CD4-positive, CD25-positive, alpha-beta regulatory T cell (primary cell): Measurements from ENCODE around the gene CCDC50. TPM values are rescaled to one million over a fixed set of nuclear protein-coding genes. Genes with fewer than 3 reads are reported as not detected.

Source experiments
- ATAC-seq, 2 donors: fragments of 150-1000 bp; cut with Tn5 transposase; one replicate each; pipeline ENCODE4 v1.10.0; 2021; ENCODE audit warnings: low read depth in 2 of 2, moderate number of reproducible peaks in 2 of 2, moderate library complexity in 1 of 2
- DNase-seq, 3 donors: peaks; one replicate each; pipeline versions ENCODE4 v3.0.0 to v3.0.0-alpha.2; 2012 to 2022; ENCODE audit warnings: mixed read lengths in 1 of 3
- H3K27ac ChIP-seq: one replicate; pipeline ENCODE4 v1.7.0; 2013; ENCODE audit warnings: mild to moderate bottlenecking, low read length; ENCODE audit not compliant: insufficient read depth, poor library complexity, severe bottlenecking
- H3K27me3 ChIP-seq: one replicate; pipeline ENCODE4 v1.7.0; 2013; ENCODE audit warnings: low read length; ENCODE audit not compliant: control insufficient read depth, insufficient read depth
- H3K36me3 ChIP-seq: one replicate; pipeline ENCODE4 v1.7.0; 2013; ENCODE audit warnings: mild to moderate bottlenecking, low read length, moderate library complexity; ENCODE audit not compliant: control insufficient read depth, insufficient read depth
- H3K4me1 ChIP-seq: 2 replicates; pipeline ENCODE4 v1.7.0; 2013; ENCODE audit warnings: mild to moderate bottlenecking, low read length; ENCODE audit not compliant: insufficient read depth, control insufficient read depth, poor library complexity, severe bottlenecking
- H3K4me3 ChIP-seq: one replicate; pipeline ENCODE4 v1.7.0; 2013; ENCODE audit warnings: low read depth, mild to moderate bottlenecking, low read length, moderate library complexity
- H3K9me3 ChIP-seq, 2 experiments: 1 replicate in 1 of 2; 2 replicates in 1 of 2; pipeline ENCODE4 v1.7.0; 2013; ENCODE audit warnings: low read length in 2 of 2, mild to moderate bottlenecking in 1 of 2, moderate library complexity in 1 of 2; ENCODE audit not compliant: control insufficient read depth in 2 of 2
- H3K27ac Mint-ChIP-seq, 3 donors: one replicate each; pipeline ENCODE4 v1.8.0; 2020 to 2022; ENCODE audit warnings: mild to moderate bottlenecking in 3 of 3, mixed read lengths in 3 of 3, moderate library complexity in 2 of 3
- H3K27me3 Mint-ChIP-seq: one replicate; pipeline ENCODE4 v1.8.0; 2022; ENCODE audit warnings: mild to moderate bottlenecking, mixed read lengths
- H3K36me3 Mint-ChIP-seq: one replicate; pipeline ENCODE4 v1.8.0; 2020; ENCODE audit warnings: mixed read lengths
- H3K4me1 Mint-ChIP-seq, 4 donors: one replicate each; pipeline ENCODE4 v1.8.0; 2020 to 2022; ENCODE audit warnings: mixed read lengths in 4 of 4, mild to moderate bottlenecking in 1 of 4
- H3K4me3 Mint-ChIP-seq, 4 donors: one replicate each; pipeline ENCODE4 v1.8.0; 2020 to 2022; ENCODE audit warnings: mild to moderate bottlenecking in 4 of 4, mixed read lengths in 4 of 4, moderate library complexity in 3 of 4
- H3K9me3 Mint-ChIP-seq, 7 donors: one replicate each; pipeline ENCODE4 v1.8.0; 2020 to 2022; ENCODE audit warnings: mixed read lengths in 7 of 7, mild to moderate bottlenecking in 3 of 7, moderate library complexity in 2 of 7
- polyA plus RNA-seq, 4 donors: library from polyadenylated mRNA; unstranded; fragments of 300-500 nt; fragmentation: Illumina TruSeq; gene quantifications; one replicate each; pipeline ENCODE4 v1.2.3, GENCODE V29; 2021
- total RNA-seq: library from RNA; stranded (reverse); gene quantifications from one replicate; pipeline ENCODE4 v1.2.3, GENCODE V29; 2022

CCDC50 gene
- total and polyA plus RNA-seq, 5 donors from 2014 or later: 7.8 to 11.4 (median 9.4) TPM

DNA sequence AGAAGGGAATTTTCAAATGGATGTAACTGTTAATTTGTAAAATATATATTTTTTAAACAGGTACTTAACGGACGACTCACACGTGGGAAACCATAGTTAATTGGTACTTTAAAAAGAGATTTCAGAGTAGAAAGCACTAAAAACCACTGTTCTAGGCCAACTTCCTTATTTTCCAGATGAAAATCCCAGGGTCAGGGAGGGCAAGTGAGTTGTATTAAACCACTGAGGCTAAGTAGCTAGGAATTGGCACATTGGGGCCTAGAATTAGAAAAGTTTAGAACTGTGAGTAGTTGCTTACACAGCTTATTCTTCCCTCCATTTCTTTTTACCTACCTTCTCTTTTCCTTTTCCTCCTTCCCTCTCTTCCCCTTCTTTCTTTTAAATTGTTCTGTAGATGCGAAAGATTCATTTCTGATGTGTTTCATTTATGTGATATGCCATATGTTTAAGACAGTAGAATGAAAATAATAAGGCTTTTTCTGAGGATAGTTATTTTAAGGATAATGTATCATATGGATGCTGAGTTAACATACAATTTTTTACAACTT is 5.2 kb downstream of the CCDC50 start:
- DNase-seq: no peak
- H3K9me3 Mint-ChIP-seq: no peaks in the 10 kb centered on the region
- no peaks in the 10 kb centered on the region for H3K36me3 Mint-ChIP-seq
- H3K27ac Mint-ChIP-seq: no peak overlapping the region
- no peak overlapping the region for H3K27ac ChIP-seq
- peaks cover 2 to 58% (median 35%) of the 10 kb centered on the region in 4 donors for H3K4me1 Mint-ChIP-seq
- no peaks in the 10 kb centered on the region for H3K36me3 ChIP-seq
- no peak for ATAC-seq
- peaks cover 4% of the 10 kb centered on the region for H3K27me3 Mint-ChIP-seq
- peak overlapping the region in 2 of 4 donors; percentile 4 to 12 for H3K4me3 Mint-ChIP-seq
- no peaks in the 10 kb centered on the region for H3K9me3 ChIP-seq
- no peak overlapping the region for H3K4me3 ChIP-seq
- H3K27me3 ChIP-seq: no peaks in the 10 kb centered on the region
- peaks cover 12% of the 10 kb centered on the region for H3K4me1 ChIP-seq

DNA sequence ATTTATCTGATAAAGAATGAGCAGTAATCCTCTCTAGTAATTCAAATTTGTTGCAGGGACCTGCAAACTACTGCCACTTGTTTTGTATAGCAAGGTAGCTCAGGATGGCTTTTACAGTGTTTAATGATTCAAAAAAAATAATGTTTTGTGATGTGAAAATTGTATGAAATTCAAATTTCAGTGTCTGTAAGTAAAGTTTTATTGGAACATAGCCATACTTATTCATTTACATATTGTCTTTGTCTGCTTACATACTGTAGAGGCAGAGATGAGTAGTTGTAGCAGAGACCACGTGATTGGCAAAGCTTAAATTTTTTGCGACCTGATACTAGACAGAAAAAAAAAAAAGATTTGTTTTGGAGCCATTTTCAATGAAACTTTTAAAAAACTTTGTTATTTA is 7.6 kb downstream of the CCDC50 start:
- H3K27ac ChIP-seq: no peak overlapping the region
- ATAC-seq: no peak

DNA sequence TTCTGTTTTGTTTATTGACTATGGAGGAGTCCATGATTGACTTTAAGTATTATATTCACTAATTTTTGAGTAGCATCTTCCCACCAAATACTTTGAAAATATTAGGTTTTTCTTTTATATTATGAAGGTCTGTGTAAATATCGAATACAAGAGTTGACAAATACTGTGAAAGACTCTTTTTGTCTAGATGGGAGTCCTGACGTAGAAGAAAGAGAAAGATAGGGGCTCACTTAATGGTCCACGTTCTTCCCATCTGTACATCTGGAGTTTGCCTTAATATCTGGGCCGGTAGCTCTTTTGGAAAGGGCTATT is 8.9 kb downstream of the CCDC50 start:
- Histone ChIP-seq H3K36me3 (no peaks in the 10 kb centered on the region), H3K4me1 (peaks cover 3% of the 10 kb centered on the region)
- no peaks in the 10 kb centered on the region for H3K27me3 Mint-ChIP-seq

More for the DNA sequence above, 7.6 kb downstream of the CCDC50 start:
- peaks cover 3% of the 10 kb centered on the region for H3K4me1 ChIP-seq
- H3K9me3 Mint-ChIP-seq: no peaks in the 10 kb centered on the region
- peak overlapping the region in 1 of 4 donors; percentile 8 for H3K4me3 Mint-ChIP-seq
- peaks cover 0 to 46% (median 25%) of the 10 kb centered on the region in 4 donors for H3K4me1 Mint-ChIP-seq
- no peaks in the 10 kb centered on the region for H3K9me3 ChIP-seq
- no peak overlapping the region for H3K4me3 ChIP-seq
- DNase-seq: no peak
- H3K27me3 Mint-ChIP-seq: no peaks in the 10 kb centered on the region
- H3K36me3 Mint-ChIP-seq: no peaks in the 10 kb centered on the region
- H3K27me3 ChIP-seq: no peaks in the 10 kb centered on the region
- H3K36me3 ChIP-seq: no peaks in the 10 kb centered on the region
- H3K27ac Mint-ChIP-seq: peak overlapping the region in 1 of 3 donors; percentile 32

DNA sequence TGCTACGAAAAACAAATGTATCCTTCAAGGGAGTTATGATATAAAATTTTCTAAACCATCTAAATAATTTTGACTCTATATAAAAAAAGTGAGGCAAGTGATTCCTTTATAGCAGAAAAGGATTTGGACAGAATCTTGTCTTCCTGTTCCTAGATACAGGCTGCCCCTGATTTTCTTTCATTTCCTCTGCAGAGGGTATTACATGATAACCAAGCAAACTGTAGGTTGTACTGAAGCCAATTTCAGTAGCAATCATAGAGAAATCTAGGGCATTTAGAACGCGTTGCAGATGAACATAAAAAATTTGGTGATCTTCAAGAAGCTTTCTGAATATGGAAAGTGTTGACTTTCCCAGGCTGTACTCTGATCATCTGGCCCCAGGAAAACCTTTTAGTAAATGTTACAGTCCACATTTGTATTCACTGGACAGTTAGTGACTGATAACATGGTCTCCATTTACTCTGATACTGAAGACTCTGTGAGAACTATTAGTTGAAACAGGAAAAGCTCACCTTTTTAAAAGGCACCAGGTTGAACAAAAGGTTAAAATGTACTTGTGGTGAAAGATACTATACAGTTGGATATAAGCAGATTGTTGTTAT is 10.2 kb downstream of the CCDC50 start:
- Histone ChIP-seq H3K4me3 (no peak overlapping the region), H3K27ac (no peak overlapping the region), H3K4me1 (peaks cover 3% of the 10 kb centered on the region), H3K9me3 (no peaks in the 10 kb centered on the region), H3K27me3 (no peaks in the 10 kb centered on the region), H3K36me3 (no peaks in the 10 kb centered on the region)
- H3K27ac Mint-ChIP-seq: peak overlapping the region in 1 of 3 donors; percentile 6
- ATAC-seq (no peak), DNase-seq (no peak)
- peaks cover 2 to 37% (median 13%) of the 10 kb centered on the region in 4 donors for H3K4me1 Mint-ChIP-seq
- H3K9me3 Mint-ChIP-seq: no peaks in the 10 kb centered on the region
- no peak overlapping the region for H3K4me3 Mint-ChIP-seq
- H3K27me3 Mint-ChIP-seq: no peaks in the 10 kb centered on the region
- H3K36me3 Mint-ChIP-seq: no peaks in the 10 kb centered on the region

More for the DNA sequence above, 8.9 kb downstream of the CCDC50 start:
- ATAC-seq (no peak), DNase-seq (no peak)
- Histone ChIP-seq H3K27ac (no peak overlapping the region), H3K9me3 (no peaks in the 10 kb centered on the region), H3K4me3 (no peak overlapping the region), H3K27me3 (no peaks in the 10 kb centered on the region)
- peak overlapping the region in 1 of 3 donors; percentile 4 for H3K27ac Mint-ChIP-seq
- no peaks in the 10 kb centered on the region for H3K9me3 Mint-ChIP-seq
- no peak overlapping the region for H3K4me3 Mint-ChIP-seq
- H3K36me3 Mint-ChIP-seq: no peaks in the 10 kb centered on the region
- H3K4me1 Mint-ChIP-seq: peaks cover 0 to 41% (median 18%) of the 10 kb centered on the region in 4 donors

DNA sequence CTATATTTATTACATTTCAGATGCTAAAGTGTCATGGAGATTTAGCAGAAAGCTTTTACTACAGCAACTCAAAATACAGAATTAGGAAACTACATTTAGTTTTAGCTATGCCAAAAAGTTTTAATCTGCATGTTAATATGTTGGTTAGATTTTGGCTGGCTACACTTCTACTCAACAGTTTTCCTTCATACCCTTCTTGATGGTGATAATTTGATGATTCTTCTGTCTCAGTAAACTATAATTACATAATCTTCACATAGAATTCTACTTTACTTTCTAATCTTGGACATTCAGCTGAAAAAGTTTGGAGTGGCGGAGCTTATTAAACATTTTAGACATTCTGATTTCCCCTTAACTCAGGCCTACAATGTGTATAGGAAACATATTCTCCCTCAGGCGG is 11.2 kb downstream of the CCDC50 start:
- no peak overlapping the region for H3K4me3 Mint-ChIP-seq
- H3K27ac Mint-ChIP-seq: no peak overlapping the region
- no peaks in the 10 kb centered on the region for H3K36me3 Mint-ChIP-seq

DNA sequence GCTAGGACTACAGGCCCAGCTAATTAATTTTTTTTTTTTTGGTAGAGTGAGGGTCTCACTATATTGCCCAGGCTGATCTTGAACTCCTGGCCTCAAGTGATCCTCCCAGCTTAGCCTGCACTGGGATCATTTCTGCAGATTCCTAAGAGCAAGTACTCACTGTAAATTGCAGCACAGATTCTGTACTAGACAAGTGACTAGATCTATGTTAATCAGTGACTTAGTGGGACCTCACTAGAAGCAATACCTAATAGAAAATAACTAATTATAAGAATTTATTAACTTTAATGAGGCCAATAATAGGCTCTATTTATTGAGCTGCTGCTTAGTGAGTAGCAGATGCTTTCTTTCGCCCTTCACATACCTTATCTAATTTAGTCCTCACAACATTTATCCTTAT is 11.8 kb downstream of the CCDC50 start:
- H3K4me1 ChIP-seq: no peaks in the 10 kb centered on the region
- no peak for ATAC-seq

More for the DNA sequence above, 11.2 kb downstream of the CCDC50 start:
- Mint-ChIP-seq H3K9me3 (no peaks in the 10 kb centered on the region), H3K4me1 (peaks cover 2 to 35% (median 11%) of the 10 kb centered on the region in 4 donors), H3K27me3 (no peaks in the 10 kb centered on the region)
- Histone ChIP-seq H3K4me1 (no peaks in the 10 kb centered on the region), H3K9me3 (no peaks in the 10 kb centered on the region), H3K36me3 (no peaks in the 10 kb centered on the region), H3K27me3 (no peaks in the 10 kb centered on the region), H3K27ac (no peak overlapping the region), H3K4me3 (no peak overlapping the region)
- DNase-seq (no peak), ATAC-seq (no peak)

DNA sequence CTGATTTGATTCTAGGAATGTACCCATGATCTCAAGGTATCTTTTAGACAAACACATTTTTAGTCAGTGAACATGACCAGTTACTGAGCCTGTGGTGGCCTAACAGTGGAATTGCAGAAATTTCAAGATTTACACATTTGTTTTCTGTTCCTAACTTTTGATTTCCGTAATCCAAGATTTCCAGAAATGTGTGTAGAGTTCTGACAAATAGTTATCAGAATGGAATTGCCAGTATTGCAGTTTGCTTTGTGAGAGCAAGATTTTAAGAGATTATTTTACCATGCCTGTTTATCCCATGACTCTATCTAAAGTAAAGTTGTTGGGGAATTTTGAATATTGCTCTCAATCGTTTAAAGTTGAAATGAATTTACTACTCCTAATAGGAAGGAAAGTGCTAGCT is 12.8 kb downstream of the CCDC50 start:
- Mint-ChIP-seq H3K4me1 (peaks cover under 1 to 23% (median 5%) of the 10 kb centered on the region in 4 donors), H3K4me3 (no peak overlapping the region), H3K27me3 (no peaks in the 10 kb centered on the region), H3K36me3 (no peaks in the 10 kb centered on the region), H3K27ac (no peak overlapping the region), H3K9me3 (no peaks in the 10 kb centered on the region)
- Histone ChIP-seq H3K27me3 (no peaks in the 10 kb centered on the region), H3K27ac (no peak overlapping the region), H3K36me3 (no peaks in the 10 kb centered on the region), H3K9me3 (no peaks in the 10 kb centered on the region), H3K4me1 (no peaks in the 10 kb centered on the region), H3K4me3 (no peak overlapping the region)
- ATAC-seq (no peak), DNase-seq (no peak)

More for the DNA sequence above, 11.8 kb downstream of the CCDC50 start:
- H3K9me3 ChIP-seq: no peaks in the 10 kb centered on the region
- Mint-ChIP-seq H3K4me3 (no peak overlapping the region), H3K27me3 (no peaks in the 10 kb centered on the region), H3K4me1 (peaks cover 2 to 31% (median 11%) of the 10 kb centered on the region in 4 donors), H3K27ac (no peak overlapping the region), H3K36me3 (no peaks in the 10 kb centered on the region), H3K9me3 (no peaks in the 10 kb centered on the region)
- no peak overlapping the region for H3K27ac ChIP-seq
- H3K27me3 ChIP-seq: no peaks in the 10 kb centered on the region
- DNase-seq: no peak
- no peaks in the 10 kb centered on the region for H3K36me3 ChIP-seq
- no peak overlapping the region for H3K4me3 ChIP-seq

DNA sequence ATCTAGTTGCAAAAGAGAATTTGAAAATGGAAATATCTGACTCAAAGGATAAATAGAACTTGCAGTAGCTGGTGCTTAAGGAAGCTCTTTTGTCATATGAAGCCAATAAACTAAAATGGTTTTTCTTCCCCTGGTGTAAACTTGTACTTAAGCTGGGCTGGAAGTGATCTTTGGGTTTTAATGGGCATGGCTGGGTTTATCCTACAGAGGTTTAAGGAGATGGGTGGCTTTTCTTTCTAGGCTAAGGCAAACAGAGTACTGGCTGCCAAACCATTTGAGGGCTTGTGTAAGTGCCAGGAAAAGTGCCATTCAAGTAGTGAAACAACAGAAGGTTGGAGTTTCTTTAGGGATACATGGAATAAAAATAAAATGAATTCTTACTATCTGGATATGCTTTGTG is 13.2 kb downstream of the CCDC50 start:
- no peaks in the 10 kb centered on the region for H3K36me3 ChIP-seq
- Mint-ChIP-seq H3K4me3 (no peak overlapping the region), H3K9me3 (no peaks in the 10 kb centered on the region), H3K27ac (no peak overlapping the region), H3K4me1 (peaks cover 0 to 23% (median 5%) of the 10 kb centered on the region in 4 donors), H3K27me3 (no peaks in the 10 kb centered on the region), H3K36me3 (no peaks in the 10 kb centered on the region)
- no peak overlapping the region for H3K4me3 ChIP-seq
- ATAC-seq: no peak
- H3K4me1 ChIP-seq: no peaks in the 10 kb centered on the region
- H3K27me3 ChIP-seq: no peaks in the 10 kb centered on the region
- H3K27ac ChIP-seq: no peak overlapping the region
- no peak for DNase-seq
- H3K9me3 ChIP-seq: no peaks in the 10 kb centered on the region
